Measurements from ENCODE around the gene GLB1L2.

GLB1L2 gene

GRCh38 chr11:134417871-134418840 is 86.4 kb downstream of the GLB1L2 start:
- Histone ChIP-seq H3K9me2 (replicated peaks; ENCODE audit: low read depth, low read length) (no peaks in the 10 kb centered on the region), H3K27me3 (ENCODE audit: insufficient read depth, low read length, poor library complexity, severe bottlenecking) (no peaks in the 10 kb centered on the region), H3K9me3 (ENCODE audit: insufficient read depth, low read depth, low read length) (peaks cover 36% of the 10 kb centered on the region; the same call in 1 of the 2 replicates), H3K9ac (ENCODE audit: low read depth, low read length, poor library complexity, severe bottlenecking) (no peak overlapping the region), H3K4me1 (ENCODE audit: insufficient read depth, low read length, poor library complexity, severe bottlenecking) (no peaks in the 10 kb centered on the region), H3K79me2 (ENCODE audit: insufficient read depth, low read length) (no peaks in the 10 kb centered on the region), H3K4me2 (ENCODE audit: low read depth, low read length, poor library complexity, severe bottlenecking) (no peak overlapping the region), H3K36me3 (ENCODE audit: insufficient read depth, low read length) (no peaks in the 10 kb centered on the region), H4K20me1 (ENCODE audit: insufficient read depth, low read length, poor library complexity, severe bottlenecking) (no peaks in the 10 kb centered on the region), H3K4me3 (ENCODE audit: low read length, poor library complexity, severe bottlenecking) (no peak overlapping the region), H3F3A (ENCODE audit: low read depth) (no peaks in the 10 kb centered on the region), H2AFZ (ENCODE audit: low read length) (no peak overlapping the region)
- no peak for TF ChIP-seq CTCF (conservative IDR thresholded peaks at IDR 0.05; ENCODE audit: low read length)
- TF ChIP-seq EZH2phosphoT487 (IDR thresholded peaks at IDR 0.05; ENCODE audit: borderline replicate concordance): no peak

- TF ChIP-seq EZH2phosphoT487 (IDR thresholded peaks at IDR 0.05; ENCODE audit: borderline replicate concordance): no peak
- no peak for TF ChIP-seq CTCF (conservative IDR thresholded peaks at IDR 0.05; ENCODE audit: low read length)
- H3K4me2 ChIP-seq (ENCODE audit: low read depth, low read length, poor library complexity, severe bottlenecking): no peak overlapping the region
- no peaks in the 10 kb centered on the region for H3K4me1 ChIP-seq (ENCODE audit: insufficient read depth, low read length, poor library complexity, severe bottlenecking)
- no peak overlapping the region for H3K9ac ChIP-seq (ENCODE audit: low read depth, low read length, poor library complexity, severe bottlenecking)
- H3K36me3 ChIP-seq (ENCODE audit: insufficient read depth, low read length): no peaks in the 10 kb centered on the region
- no peaks in the 10 kb centered on the region for H3K79me2 ChIP-seq (ENCODE audit: insufficient read depth, low read length)
- peaks cover 43% of the 10 kb centered on the region; the same call in 1 of the 2 replicates for H3K9me3 ChIP-seq (ENCODE audit: insufficient read depth, low read depth, low read length)
- H3K4me3 ChIP-seq (ENCODE audit: low read length, poor library complexity, severe bottlenecking): no peak overlapping the region
- H3K27me3 ChIP-seq (ENCODE audit: insufficient read depth, low read length, poor library complexity, severe bottlenecking): no peaks in the 10 kb centered on the region
- H2AFZ ChIP-seq (ENCODE audit: low read length): no peak overlapping the region
- no peaks in the 10 kb centered on the region for H3K9me2 ChIP-seq (replicated peaks; ENCODE audit: low read depth, low read length)
- no peaks in the 10 kb centered on the region for H3F3A ChIP-seq (ENCODE audit: low read depth)
- no peaks in the 10 kb centered on the region for H4K20me1 ChIP-seq (ENCODE audit: insufficient read depth, low read length, poor library complexity, severe bottlenecking)
These were observed 91.3 kb downstream of the GLB1L2 start for GRCh38 chr11:134423106-134423505.

GRCh38 chr11:134425413-134425812 is 93.6 kb downstream of the GLB1L2 start:
- Histone ChIP-seq H3K79me2 (ENCODE audit: insufficient read depth, low read length) (no peaks in the 10 kb centered on the region), H3K4me1 (ENCODE audit: insufficient read depth, low read length, poor library complexity, severe bottlenecking) (no peaks in the 10 kb centered on the region), H3K4me3 (ENCODE audit: low read length, poor library complexity, severe bottlenecking) (no peak overlapping the region), H3K27me3 (ENCODE audit: insufficient read depth, low read length, poor library complexity, severe bottlenecking) (no peaks in the 10 kb centered on the region), H2AFZ (ENCODE audit: low read length) (no peak overlapping the region), H4K20me1 (ENCODE audit: insufficient read depth, low read length, poor library complexity, severe bottlenecking) (no peaks in the 10 kb centered on the region), H3K9ac (ENCODE audit: low read depth, low read length, poor library complexity, severe bottlenecking) (no peak overlapping the region), H3F3A (ENCODE audit: low read depth) (no peaks in the 10 kb centered on the region), H3K9me2 (replicated peaks; ENCODE audit: low read depth, low read length) (no peaks in the 10 kb centered on the region), H3K4me2 (ENCODE audit: low read depth, low read length, poor library complexity, severe bottlenecking) (no peak overlapping the region), H3K36me3 (ENCODE audit: insufficient read depth, low read length) (no peaks in the 10 kb centered on the region), H3K9me3 (ENCODE audit: insufficient read depth, low read depth, low read length) (peaks cover 43% of the 10 kb centered on the region; the same call in 1 of the 2 replicates)
- TF ChIP-seq EZH2phosphoT487 (IDR thresholded peaks at IDR 0.05; ENCODE audit: borderline replicate concordance): no peak
- no peak for TF ChIP-seq CTCF (conservative IDR thresholded peaks at IDR 0.05; ENCODE audit: low read length)
